GM12878 (cell line): ENCODE measurements around the gene RDH12. TPM values are rescaled to one million over a fixed set of nuclear protein-coding genes. Genes with fewer than 3 reads are reported as not detected.

Experiments
- ATAC-seq: fragments of 200-7000 bp; cut with Tn5 transposase; 3 replicates; pipeline ENCODE4 v1.9.1; 2020; ENCODE audit warnings: mild to moderate bottlenecking, moderate library complexity
- BruUV-seq: library from RNA; stranded (reverse); fragments of 400-500 nt; replicated peaks from 2 replicates; lab custom pipeline; 2021; lab: Mats Ljungman, UMichigan
- CTCF ChIA-PET: fragments of 300-600 bp; sonication (Branson Sonifier 250); formaldehyde crosslinking; extraction: SDS; loops from one replicate; lab custom pipeline; 2021; ENCODE audit warnings: inconsistent platforms; lab: Yijun Ruan, JAX
- POLR2A ChIA-PET: fragments of 350-600 bp; formaldehyde crosslinking; extraction: SDS; loops from one replicate; lab custom pipeline; 2021; ENCODE audit warnings: inconsistent platforms; lab: Charles Lee
- RAD21 ChIA-PET: fragments of 300-600 bp; sonication (Branson Sonifier 250); formaldehyde crosslinking; loops from one replicate; lab custom pipeline; 2023; ENCODE audit warnings: antibody characterized with exemption; ENCODE audit not compliant: unreplicated experiment; lab: Charles Lee
- SMC1A ChIA-PET: fragments of 300-600 bp; sonication (Branson Sonifier 250); formaldehyde crosslinking; loops from one replicate; lab custom pipeline; 2023; ENCODE audit not compliant: unreplicated experiment, uncharacterized antibody; lab: Charles Lee
- DNase-seq: peaks from one replicate; pipeline ENCODE4 v3.0.0-alpha.2; 2011; ENCODE audit warnings: low read depth, low spot score
- FAIRE-seq: peaks from 3 replicates; lab custom pipeline; 2011; peaks lifted over from hg19 to GRCh38; lab: Jason Lieb, UNC
- H2AFZ ChIP-seq: 2 replicates; pipeline ENCODE4 v1.6.0; 2011; ENCODE audit warnings: low read depth, low read length, control low read depth; ENCODE audit not compliant: control insufficient read depth
- H3K27ac ChIP-seq: 2 replicates; pipeline ENCODE4 v1.5.1; 2011; ENCODE audit warnings: control low read depth; ENCODE audit not compliant: control insufficient read depth, insufficient read depth
- H3K27me3 ChIP-seq, 2 experiments: replicated peaks in 1 of 2; 2 replicates each; pipeline versions ENCODE4 v1.6.0 to v1.6.1; 2011; ENCODE audit warnings: low read length in 1 of 2; ENCODE audit not compliant: control insufficient read depth in 2 of 2, insufficient read depth in 2 of 2
- H3K36me3 ChIP-seq, 2 experiments: 2 replicates each; pipeline ENCODE4 v1.5.1; 2011; ENCODE audit warnings: low read length in 1 of 2; ENCODE audit not compliant: control insufficient read depth in 2 of 2, insufficient read depth in 2 of 2
- H3K4me1 ChIP-seq: 2 replicates; pipeline ENCODE4 v1.6.1; 2011; ENCODE audit warnings: mild to moderate bottlenecking, low read length, moderate library complexity, mixed read lengths; ENCODE audit not compliant: control insufficient read depth, insufficient read depth
- H3K4me2 ChIP-seq: 2 replicates; pipeline ENCODE4 v1.6.0; 2011; ENCODE audit warnings: control low read depth; ENCODE audit not compliant: control insufficient read depth, insufficient read depth
- H3K4me3 ChIP-seq: fragments of 200-600 bp; sonication (generic); 2 replicates; pipeline ENCODE4 v1.5.1; 2016
- H3K79me2 ChIP-seq: 2 replicates; pipeline ENCODE4 v1.6.0; 2011; ENCODE audit warnings: low read length; ENCODE audit not compliant: control insufficient read depth, insufficient read depth
- H3K9ac ChIP-seq: 2 replicates; pipeline ENCODE4 v1.8.0; 2011; ENCODE audit warnings: low read length, control low read depth, mixed read lengths; ENCODE audit not compliant: control insufficient read depth, insufficient read depth
- H3K9me3 ChIP-seq: replicated peaks from 3 replicates; pipeline ENCODE4 v1.5.1; 2011; ENCODE audit warnings: mild to moderate bottlenecking, low read length; ENCODE audit not compliant: control insufficient read depth, insufficient read depth
- H4K20me1 ChIP-seq: 2 replicates; pipeline ENCODE4 v1.6.0; 2011; ENCODE audit not compliant: control insufficient read depth, insufficient read depth
- BMI1 ChIP-seq: fragments of 450-650 bp; IDR thresholded peaks from 2 replicates; pipeline ENCODE4 v1.6.1; 2016; ENCODE audit warnings: mild to moderate bottlenecking, moderate library complexity, borderline replicate concordance
- CREB1 ChIP-seq: IDR thresholded peaks from 2 replicates; pipeline ENCODE4 v1.6.1; 2012; ENCODE audit warnings: low read depth, mild to moderate bottlenecking, inconsistent platforms
- CTCF ChIP-seq, 3 experiments: IDR thresholded peaks in 2 of 3; conservative IDR thresholded peaks in 1 of 3; 2 replicates each; pipeline ENCODE4 v1.5.1; 2011; ENCODE audit warnings: low read depth in 3 of 3, low read length in 3 of 3, mild to moderate bottlenecking in 3 of 3, control low read depth in 2 of 3, moderate library complexity in 2 of 3, inconsistent platforms in 1 of 3, mixed read lengths in 1 of 3; ENCODE audit not compliant: control insufficient read depth in 2 of 3, insufficient read depth in 1 of 3; ENCODE audit errors: extremely low read depth in 1 of 3
- EED ChIP-seq: sonication (generic); IDR thresholded peaks from 2 replicates; pipeline ENCODE4 v1.6.1; 2016; ENCODE audit warnings: antibody characterized with exemption, low read depth
- NBN ChIP-seq: fragments of 450-650 bp; IDR thresholded peaks from 2 replicates; pipeline ENCODE4 v1.6.1; 2016
- PAX8 ChIP-seq: fragments of 450-650 bp; IDR thresholded peaks from 2 replicates; pipeline ENCODE4 v1.6.1; 2017; ENCODE audit warnings: mild to moderate bottlenecking, moderate library complexity
- POLR2AphosphoS2 ChIP-seq: IDR thresholded peaks from 2 replicates; pipeline ENCODE4 v1.6.1; 2011; ENCODE audit warnings: low read depth, mild to moderate bottlenecking, low read length, improper control_type of control experiment, moderate library complexity
- RAD21 ChIP-seq: IDR thresholded peaks from 2 replicates; pipeline ENCODE4 v1.6.1; 2011; ENCODE audit warnings: mild to moderate bottlenecking, low read depth, low read length, moderate library complexity; ENCODE audit not compliant: insufficient read depth
- RB1 ChIP-seq: fragments of 450-650 bp; formaldehyde crosslinking; IDR thresholded peaks from 2 replicates; pipeline ENCODE4 v1.6.1; 2017; ENCODE audit warnings: mild to moderate bottlenecking, borderline replicate concordance
- RELA ChIP-seq: fragments of 450-650 bp; IDR thresholded peaks from 2 replicates; pipeline ENCODE4 v1.8.0; 2014; ENCODE audit warnings: borderline replicate concordance; ENCODE audit not compliant: partially characterized antibody
- SPI1 ChIP-seq: IDR thresholded peaks from 2 replicates; pipeline ENCODE4 v1.6.1; 2011; ENCODE audit warnings: low read depth, mild to moderate bottlenecking, low read length, moderate library complexity, borderline replicate concordance; ENCODE audit not compliant: insufficient read depth
- TARDBP ChIP-seq: IDR thresholded peaks from 2 replicates; pipeline ENCODE4 v1.6.1; 2016; ENCODE audit warnings: borderline replicate concordance
- TBL1XR1 ChIP-seq: IDR thresholded peaks from 2 replicates; pipeline ENCODE4 v1.6.1; 2012; ENCODE audit warnings: low read depth, low read length, improper control_type of control experiment
- ZNF207 ChIP-seq: fragments of 450-650 bp; IDR thresholded peaks from 2 replicates; pipeline ENCODE4 v1.6.1; 2014; ENCODE audit warnings: antibody characterized with exemption, mild to moderate bottlenecking, borderline replicate concordance
- WGBS: methylation state at CpG from one replicate; pipeline ENCODE4 v1.1.6; 2016; ENCODE audit warnings: low lambda C conversion rate; ENCODE audit not compliant: insufficient replicate concordance, insufficient coverage; ENCODE audit errors: missing lambda C conversion rate; 5-methylcytosine and 5-hydroxymethylcytosine counted together
- in situ Hi-C: fragments of 300-500 bp; cut with MboI; formaldehyde crosslinking; loops from 9 replicates; pipeline ENCODE4 v1.14.3; 2018; ENCODE audit warnings: mixed read lengths
- intact Hi-C: fragments of 100-400 bp; cut with micrococcal nuclease; formaldehyde crosslinking; loops from one replicate; pipeline ENCODE4 v1.14.2; 2022; ENCODE audit not compliant: unreplicated experiment
- polyA plus RNA-seq, 11 experiments: library from polyadenylated mRNA; depleted of rRNA in 4 of 11; unstranded in 6 of 11; stranded (reverse) in 5 of 11; fragments of >200 nt; fragmentation: Nextera tagmentation in 4 of 11; fragmentation: Illumina TruSeq in 1 of 11; extraction: Ambion mirVana in 4 of 11; extraction: Trizol in 1 of 11; gene quantifications; 1 replicate in 1 of 11; 2 replicates in 10 of 11; pipeline versions ENCODE4 v1.2.1 to v1.2.3, GENCODE V29; 2011 to 2016; ENCODE audit warnings: inconsistent platforms in 2 of 11, missing spikeins in 2 of 11, low read depth in 1 of 11
- total RNA-seq, 4 experiments: library from RNA; depleted of rRNA in 3 of 4; stranded (reverse); fragments of >200 nt in 3 of 4; fragmentation: Illumina TruSeq in 1 of 4; extraction: Trizol in 1 of 4; gene quantifications; 2 replicates each; pipeline versions ENCODE4 v1.2.1 to v1.2.3, GENCODE V29; 2013 to 2021
- TF ChIP-seq, protein P1 (sequence below): fragments of 450-650 bp; IDR thresholded peaks from 2 replicates; pipeline ENCODE4 v1.6.1; 2017; ENCODE audit warnings: mild to moderate bottlenecking

Gene RDH12
- total and polyA plus RNA-seq, 10 of the 15 experiments (the other 5 are each of a cell fraction or from before 2014, with no cell fraction given): not detected

- CTCF ChIA-PET: interaction anchor here (0.7 to 12.3 kb wide), 59 partner anchors 10 to 1345 kb away, joined by 3 to 359 read pairs (median 6); partner anchors contain the start of genes ARG2, ATP6V1D, EIF2S1 and PIGH
- intact Hi-C loops (loop anchor here (1.0 to 2.0 kb wide), 5 partner anchors 37 to 278 kb away; no protein-coding TSS in a partner anchor), in situ Hi-C loops (loop anchor here (5.0 to 10.0 kb wide), 3 partner anchors 82 to 280 kb away; no protein-coding TSS in a partner anchor)
- H3K9me3 ChIP-seq: no peaks in the 10 kb centered on the region; the same call in 2 of the 3 replicates
- POLR2A ChIA-PET: interaction anchor here (0.9 to 2.6 kb wide), 7 partner anchors 11 to 1115 kb away, joined by 3 to 18 read pairs (median 4); partner anchors contain the start of gene RDH11
- peak; percentile 100 for FAIRE-seq
- 0% methylated on average over 3 of the region's 3 CpGs for WGBS
- no peak overlapping the region for H3K4me3 ChIP-seq
- RAD21 ChIA-PET: interaction anchor here (0.6 to 8.5 kb wide), 34 partner anchors 8 to 1345 kb away, joined by 3 to 153 read pairs (median 6); partner anchors contain the start of genes ARG2, PIGH, RDH11 and VTI1B
- peak; percentile 95 for ATAC-seq
- SMC1A ChIA-PET: interaction anchor here (0.6 to 5.8 kb wide), 44 partner anchors 8 to 284 kb away, joined by 3 to 206 read pairs (median 6); partner anchors contain the start of genes ARG2, PIGH, RDH11 and VTI1B
- BruUV-seq: no TSS peak
- no peak overlapping the region; the same call in 1 of the 2 replicates for H3K4me2 ChIP-seq
- no peaks in the 10 kb centered on the region for H3K4me1 ChIP-seq
- H3K27me3 ChIP-seq: no peaks in the 10 kb centered on the region
- H3K27ac ChIP-seq: no peak overlapping the region
- H3K79me2 ChIP-seq: no peaks in the 10 kb centered on the region
- H4K20me1 ChIP-seq: no peaks in the 10 kb centered on the region
- H3K9ac ChIP-seq: no peak overlapping the region
- H2AFZ ChIP-seq: peak overlapping the region; percentile 53; the same call in 1 of the 2 replicates
- H3K36me3 ChIP-seq: no peaks in the 10 kb centered on the region
- peak; percentile 45 for DNase-seq
- TF ChIP-seq CREB1: no peak
- 0 out of 2 replicates have a peak, but pooled peaks have one; percentile 71 for TF ChIP-seq ZNF207
- TF ChIP-seq RELA: peak; percentile 22
- 0 out of 2 replicates have a peak, but pooled peaks have one; percentile 39 for TF ChIP-seq NBN
- TF ChIP-seq EED: no peak
- TF ChIP-seq, protein P1, sequence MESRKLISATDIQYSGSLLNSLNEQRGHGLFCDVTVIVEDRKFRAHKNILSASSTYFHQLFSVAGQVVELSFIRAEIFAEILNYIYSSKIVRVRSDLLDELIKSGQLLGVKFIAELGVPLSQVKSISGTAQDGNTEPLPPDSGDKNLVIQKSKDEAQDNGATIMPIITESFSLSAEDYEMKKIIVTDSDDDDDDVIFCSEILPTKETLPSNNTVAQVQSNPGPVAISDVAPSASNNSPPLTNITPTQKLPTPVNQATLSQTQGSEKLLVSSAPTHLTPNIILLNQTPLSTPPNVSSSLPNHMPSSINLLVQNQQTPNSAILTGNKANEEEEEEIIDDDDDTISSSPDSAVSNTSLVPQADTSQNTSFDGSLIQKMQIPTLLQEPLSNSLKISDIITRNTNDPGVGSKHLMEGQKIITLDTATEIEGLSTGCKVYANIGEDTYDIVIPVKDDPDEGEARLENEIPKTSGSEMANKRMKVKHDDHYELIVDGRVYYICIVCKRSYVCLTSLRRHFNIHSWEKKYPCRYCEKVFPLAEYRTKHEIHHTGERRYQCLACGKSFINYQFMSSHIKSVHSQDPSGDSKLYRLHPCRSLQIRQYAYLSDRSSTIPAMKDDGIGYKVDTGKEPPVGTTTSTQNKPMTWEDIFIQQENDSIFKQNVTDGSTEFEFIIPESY: 0 out of 2 replicates have a peak, but pooled peaks have one; percentile 20
- TF ChIP-seq TARDBP: no peak
- no peak for TF ChIP-seq TBL1XR1
- peak; percentile 92 for TF ChIP-seq SPI1
- TF ChIP-seq POLR2AphosphoS2: no peak
- no peak for TF ChIP-seq RB1
- no peak for TF ChIP-seq BMI1
- peak; percentile 70 to 89 (median 77) for TF ChIP-seq CTCF (IDR thresholded peaks at IDR 0.05 in 2 of 3, conservative IDR thresholded peaks at IDR 0.05 in 1 of 3; ENCODE audit: control insufficient read depth in 2 of 3, extremely low read depth in 1 of 3, insufficient read depth in 1 of 3, low read depth in 3 of 3, low read length in 3 of 3)
- peak; percentile 94 for TF ChIP-seq RAD21
- no peak for TF ChIP-seq PAX8
These were observed 2.9 kb downstream of the RDH12 start for GRCh38 chr14:67704484-67705089.
